ENCODE data around the gene ADAMTS8.

GRCh38 chr11:130434521-130435223, 6.3 kb upstream of the ADAMTS8 start:
- TF ChIP-seq ZFP3 (CRISPR knock-in tag; IDR thresholded peaks at IDR 0.05) = no peak
- no peak for TF ChIP-seq ZNF8 (CRISPR knock-in tag; IDR thresholded peaks at IDR 0.05)
- TF ChIP-seq POU6F1 (CRISPR knock-in tag; IDR thresholded peaks at IDR 0.05; ENCODE audit: borderline replicate concordance, low read depth) = no peak
- TF ChIP-seq PATZ1 (CRISPR knock-in tag; IDR thresholded peaks at IDR 0.05; ENCODE audit: borderline replicate concordance) = no peak
